ENCODE measurements around the gene COMMD2. TPM values are rescaled to one million over a fixed set of nuclear protein-coding genes. Genes with fewer than 3 reads are reported as not detected.

Gene COMMD2
- total RNA-seq, 2 donors from 2014 or later: 65.3 to 77.0 TPM

DNA sequence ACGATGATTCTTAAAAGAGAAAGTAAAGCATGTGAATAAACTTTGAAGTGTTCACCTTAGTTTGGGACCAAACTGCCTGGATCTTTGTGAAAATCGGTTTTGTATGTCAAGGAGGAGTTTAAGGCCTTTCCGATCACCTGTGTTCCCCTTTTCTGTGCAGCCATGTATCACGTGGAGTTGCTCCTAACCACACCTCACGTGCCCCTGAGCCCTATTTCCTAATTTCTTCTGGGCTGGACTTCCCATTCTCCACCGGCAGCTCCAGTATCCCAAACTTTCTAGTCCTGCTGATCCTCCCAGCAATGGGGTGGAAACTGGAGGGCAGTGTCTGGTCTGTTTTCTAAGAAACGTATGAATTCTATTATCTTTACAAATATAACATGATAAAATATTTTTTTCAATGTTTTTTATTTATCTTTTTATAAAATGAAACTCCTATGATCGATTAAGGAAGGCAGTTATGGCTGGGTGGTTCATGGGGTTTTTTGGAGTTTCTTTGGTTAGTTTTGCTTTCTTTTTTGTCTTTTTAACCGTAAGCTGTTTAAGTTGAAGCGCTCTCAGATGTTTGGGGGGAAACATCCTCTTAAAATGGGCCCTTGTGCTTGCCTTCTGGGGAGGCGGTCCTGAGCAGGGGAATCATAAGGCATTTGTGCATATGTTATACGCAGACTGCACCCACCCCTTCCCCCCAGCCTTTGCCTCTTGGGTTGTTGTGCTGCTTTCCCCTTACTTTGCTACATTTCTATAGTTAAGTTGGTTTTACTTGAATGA is 50.9 kb downstream of the COMMD2 start:
- WGBS, 2 experiments (ENCODE audit: insufficient coverage in 1 of 2, insufficient read length in 1 of 2): 89 to 100% methylated on average over 4 to 11 of the region's 12 CpGs
- no peak for TF ChIP-seq CTCF (conservative IDR thresholded peaks at IDR 0.05)

More for the DNA sequence above, 50.9 kb downstream of the COMMD2 start:
- H3K27me3 ChIP-seq (ENCODE audit: control insufficient read depth, insufficient read depth, low read length, poor library complexity, severe bottlenecking): no peaks in the 10 kb centered on the region
- Mint-ChIP-seq H3K36me3 (ENCODE audit: low read depth) (peaks cover 14% of the 10 kb centered on the region), H3K4me1 (no peaks in the 10 kb centered on the region), H3K4me3 (no peak overlapping the region), H3K9me3 (peaks cover 31% of the 10 kb centered on the region), H3K27me3 (ENCODE audit: insufficient read depth) (no peaks in the 10 kb centered on the region), H3K27ac (no peak overlapping the region)
- DNase-seq: no peak
- H3K36me3 ChIP-seq (ENCODE audit: control insufficient read depth, insufficient read depth, low read length): no peaks in the 10 kb centered on the region
- H3K4me1 ChIP-seq (ENCODE audit: control insufficient read depth, insufficient read depth, low read length): no peaks in the 10 kb centered on the region
- no peak overlapping the region for H3K27ac ChIP-seq (ENCODE audit: low read depth, low read length)
- peaks cover 19% of the 10 kb centered on the region for H3K9me3 ChIP-seq (ENCODE audit: control insufficient read depth, low read length)
- H3K9ac ChIP-seq (ENCODE audit: extremely low read depth, low read length, poor library complexity, severe bottlenecking): no peak overlapping the region
- H3K4me3 ChIP-seq (ENCODE audit: low read length): no peak overlapping the region

Other genes starting within 250 kb of the COMMD2 start
- gene WWTR1, start 94.5 kb downstream of the COMMD2 start, total RNA-seq: 10 to 100 TPM; 17.3 to 18.5 TPM
- gene ANKUB1, start 40.1 kb upstream of the COMMD2 start, total RNA-seq: not detected
- 10 to 100 TPM; 21.3 to 32.7 TPM for gene RNF13, start 60.7 kb upstream of the COMMD2 start, total RNA-seq
- 100 to 1,000 TPM; 144 to 157 TPM for gene PFN2, start 218.4 kb upstream of the COMMD2 start, total RNA-seq

Data from endodermal cell (in vitro differentiated cells).